AG04449 (cell line): ENCODE data around the gene INMT.

Source experiments
- CTCF ChIA-PET: fragments of 350-600 bp; formaldehyde crosslinking; extraction: SDS; loops from one replicate; lab custom pipeline; 2021; ENCODE audit warnings: antibody characterized with exemption; lab: Yijun Ruan, JAX
- POLR2A ChIA-PET: fragments of 400-600, 350-600 bp; formaldehyde crosslinking; extraction: SDS; loops from one replicate; lab custom pipeline; 2020; ENCODE audit warnings: antibody characterized with exemption, inconsistent platforms; lab: Yijun Ruan, JAX
- DNase-seq: peaks from one replicate; pipeline ENCODE4 v3.0.0-alpha.2; 2010; ENCODE audit warnings: low read depth, low spot score
- H3K4me3 ChIP-seq: 2 replicates; pipeline ENCODE4 v1.5.1; 2011; ENCODE audit warnings: low read depth, mild to moderate bottlenecking, control low read depth, low read length
- TF ChIP-seq, protein P1 (sequence below): IDR thresholded peaks from one replicate; pipeline ENCODE4 v1.5.1; 2011; ENCODE audit warnings: mild to moderate bottlenecking, moderate library complexity, low read length, control low read depth, inconsistent platforms; ENCODE audit not compliant: insufficient read depth; ENCODE audit errors: missing control alignments

The INMT gene

GRCh38 chr7:30778255-30779025 lies 26.5 kb downstream of the INMT start:
- ChIA-PET CTCF (interaction anchor here (1.5 kb wide), 1 partner anchor 26 kb away, joined by 3 read pairs; no protein-coding TSS in a partner anchor), POLR2A (interaction anchor here (0.6 kb wide), 1 partner anchor 16 kb away, joined by 3 read pairs; no protein-coding TSS in a partner anchor)
- TF ChIP-seq, protein P1, sequence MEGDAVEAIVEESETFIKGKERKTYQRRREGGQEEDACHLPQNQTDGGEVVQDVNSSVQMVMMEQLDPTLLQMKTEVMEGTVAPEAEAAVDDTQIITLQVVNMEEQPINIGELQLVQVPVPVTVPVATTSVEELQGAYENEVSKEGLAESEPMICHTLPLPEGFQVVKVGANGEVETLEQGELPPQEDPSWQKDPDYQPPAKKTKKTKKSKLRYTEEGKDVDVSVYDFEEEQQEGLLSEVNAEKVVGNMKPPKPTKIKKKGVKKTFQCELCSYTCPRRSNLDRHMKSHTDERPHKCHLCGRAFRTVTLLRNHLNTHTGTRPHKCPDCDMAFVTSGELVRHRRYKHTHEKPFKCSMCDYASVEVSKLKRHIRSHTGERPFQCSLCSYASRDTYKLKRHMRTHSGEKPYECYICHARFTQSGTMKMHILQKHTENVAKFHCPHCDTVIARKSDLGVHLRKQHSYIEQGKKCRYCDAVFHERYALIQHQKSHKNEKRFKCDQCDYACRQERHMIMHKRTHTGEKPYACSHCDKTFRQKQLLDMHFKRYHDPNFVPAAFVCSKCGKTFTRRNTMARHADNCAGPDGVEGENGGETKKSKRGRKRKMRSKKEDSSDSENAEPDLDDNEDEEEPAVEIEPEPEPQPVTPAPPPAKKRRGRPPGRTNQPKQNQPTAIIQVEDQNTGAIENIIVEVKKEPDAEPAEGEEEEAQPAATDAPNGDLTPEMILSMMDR, result no peak
- no peak for DNase-seq
- H3K4me3 ChIP-seq, result no peak overlapping the region

DNA sequence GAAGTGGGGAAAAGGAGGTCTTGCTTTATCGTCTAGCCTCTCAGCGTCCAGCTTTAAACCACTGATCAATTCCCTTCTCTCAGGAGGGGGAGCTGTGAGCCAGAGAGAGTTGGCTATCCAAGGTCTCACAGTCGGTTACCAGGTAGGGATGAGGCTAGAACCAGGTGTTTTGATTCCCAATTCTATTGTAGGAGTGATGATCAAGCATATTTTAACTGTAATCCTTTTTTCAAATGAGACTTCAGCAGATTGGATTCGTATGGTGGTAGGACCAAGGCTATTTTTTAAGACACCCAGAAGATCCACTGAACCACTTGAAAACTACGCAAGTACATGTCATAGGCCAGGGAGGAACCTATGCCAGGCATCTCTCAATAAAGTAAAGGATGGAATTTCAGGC lies 27.6 kb downstream of the INMT start:
- H3K4me3 ChIP-seq, result no peak overlapping the region
- no peak for DNase-seq
- TF ChIP-seq, protein P1, result no peak
- POLR2A ChIA-PET, result no interaction called here
- CTCF ChIA-PET, result interaction anchor here (1.5 kb wide), 1 partner anchor 25 kb away, joined by 3 read pairs; no protein-coding TSS in a partner anchor

- H3K4me3 ChIP-seq, result no peak overlapping the region
- TF ChIP-seq, protein P1, result no peak
- CTCF ChIA-PET, result interaction anchor here (0.5 to 1.8 kb wide), 5 partner anchors 9 to 158 kb away, joined by 3 to 5 read pairs (median 5); partner anchors contain the start of gene MINDY4
- DNase-seq, result no peak
- POLR2A ChIA-PET, result no interaction called here
Measured at GRCh38 chr7:30780941-30781340, 29.0 kb downstream of the INMT start.

DNA sequence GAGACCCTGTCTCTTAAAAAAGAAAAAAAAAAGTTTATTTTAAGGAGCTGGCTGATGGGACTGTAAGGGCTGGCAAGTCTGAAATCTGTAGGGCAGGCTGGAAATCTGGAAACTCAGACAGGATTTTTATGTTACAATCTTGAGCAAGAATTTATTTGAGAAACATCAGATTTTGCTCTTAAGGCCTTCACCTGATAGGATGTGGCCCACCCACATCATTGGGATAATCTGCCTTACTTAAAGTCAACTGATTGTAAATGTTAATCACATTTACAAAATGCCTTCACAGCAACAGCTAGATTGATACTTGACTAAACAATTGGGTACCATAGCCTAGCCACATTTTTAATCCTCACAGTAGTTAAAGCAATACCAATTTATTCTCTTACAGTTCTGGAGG lies 30.8 kb downstream of the INMT start:
- H3K4me3 ChIP-seq, result no peak overlapping the region
- TF ChIP-seq, protein P1, result no peak
- CTCF ChIA-PET, result no interaction called here
- no peak for DNase-seq
- POLR2A ChIA-PET, result no interaction called here

- CTCF ChIA-PET, result no interaction called here
- TF ChIP-seq, protein P1, result no peak
- no peak overlapping the region for H3K4me3 ChIP-seq
- no peak for DNase-seq
- POLR2A ChIA-PET, result no interaction called here
Measured at GRCh38 chr7:30785786-30786185, 33.9 kb downstream of the INMT start.

- ChIA-PET CTCF (interaction anchor here (1.0 to 2.0 kb wide), 3 partner anchors 12 to 347 kb away, joined by 4 to 5 read pairs (median 4); no protein-coding TSS in a partner anchor), POLR2A (no interaction called here)
- DNase-seq, result no peak
- no peak overlapping the region for H3K4me3 ChIP-seq
- TF ChIP-seq, protein P1, result no peak
Measured at GRCh38 chr7:30787486-30787885, 35.6 kb downstream of the INMT start.
